IPS DF 6.9 (cell line): Measurements from ENCODE around the gene MEI1.

ENCODE experiments used
- DNase-seq: peaks from one replicate; pipeline ENCODE4 v3.0.0-alpha.2; 2013; ENCODE audit warnings: low read depth, low spot score
- H3K27ac ChIP-seq: one replicate; pipeline ENCODE4 v1.5.1; 2013; ENCODE audit warnings: low read length, control low read depth
- H3K27me3 ChIP-seq: 2 replicates; pipeline ENCODE4 v1.6.1; 2013; ENCODE audit warnings: mild to moderate bottlenecking, low read length; ENCODE audit not compliant: control insufficient read depth, insufficient read depth
- H3K36me3 ChIP-seq: 2 replicates; pipeline ENCODE4 v1.6.1; 2013; ENCODE audit warnings: low read length; ENCODE audit not compliant: control insufficient read depth, insufficient read depth
- H3K4me1 ChIP-seq: 2 replicates; pipeline ENCODE4 v1.6.1; 2013; ENCODE audit warnings: low read length; ENCODE audit not compliant: control insufficient read depth, insufficient read depth
- H3K4me3 ChIP-seq: 2 replicates; pipeline ENCODE4 v1.5.1; 2013; ENCODE audit warnings: mild to moderate bottlenecking, low read length
- H3K9me3 ChIP-seq: 2 replicates; pipeline ENCODE4 v1.6.1; 2013; ENCODE audit warnings: low read length, inconsistent platforms; ENCODE audit not compliant: control insufficient read depth, insufficient read depth
- WGBS: extraction: QIAGEN DNeasy Blood & Tissue Kit; methylation state at CpG from one replicate; pipeline ENCODE4 v1.1.7; 2013; ENCODE audit warnings: mixed read lengths, missing lambda C conversion rate; ENCODE audit not compliant: insufficient read length, insufficient coverage; 5-methylcytosine and 5-hydroxymethylcytosine counted together

MEI1 gene

DNA sequence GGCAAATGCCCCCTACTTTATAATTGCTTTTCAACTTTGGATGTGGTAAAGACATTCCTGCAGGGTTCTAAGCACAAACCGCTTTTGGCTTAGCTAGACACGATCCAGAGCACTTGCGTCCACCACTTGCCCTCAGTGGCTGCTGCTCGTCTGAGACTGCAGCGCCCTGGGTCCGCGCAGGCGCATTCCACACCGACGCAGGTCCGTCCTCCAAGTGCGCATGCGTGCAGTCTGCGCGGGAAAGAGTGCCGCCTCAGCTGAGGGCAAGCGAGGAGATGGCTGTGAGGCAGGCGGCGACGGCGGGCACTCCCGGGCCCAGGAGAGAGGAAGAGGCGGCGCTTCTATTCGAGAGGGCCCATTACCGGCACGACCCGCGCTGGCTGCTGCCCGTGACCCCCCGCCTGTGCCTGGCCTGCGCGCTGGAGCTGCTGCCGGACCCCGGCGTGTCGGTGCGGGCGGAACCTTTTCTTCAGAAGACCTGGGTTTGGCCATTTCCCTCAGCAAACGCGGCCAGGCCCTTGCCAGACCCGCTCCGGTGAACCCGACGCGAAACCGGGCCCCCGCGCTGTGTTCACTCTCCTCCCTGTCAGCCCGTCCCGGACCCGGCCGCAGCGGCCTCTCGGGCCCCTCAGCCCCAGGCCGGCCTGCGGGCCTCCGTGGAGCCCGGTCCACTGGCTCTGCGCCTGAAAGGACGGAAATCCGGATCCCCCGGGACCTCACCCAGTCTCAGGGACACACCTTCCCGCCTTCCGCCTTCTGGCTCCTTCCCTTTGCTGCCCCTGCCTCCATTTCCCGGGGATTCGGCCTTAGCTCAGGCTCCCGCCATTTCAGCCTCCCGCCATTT is at the start of gene MEI1:
Gene MEI1, plus strand, starts transcription at position 240 of the 844 bp plus-strand sequence. Its CDS starts 36 bp downstream, at position 276.
- H3K27ac ChIP-seq = no peak within 1 kb of the TSS
- H3K9me3 ChIP-seq = no peaks in the 10 kb centered on the region
- peaks cover 4% of the 10 kb centered on the region; the same call in 1 of the 2 replicates for H3K4me1 ChIP-seq
- H3K27me3 ChIP-seq = no peaks in the 10 kb centered on the region
- H3K36me3 ChIP-seq = no peaks in the 10 kb centered on the region; the same call in 1 of the 2 replicates
- H3K4me3 ChIP-seq = no peak within 1 kb of the TSS
- no peak for DNase-seq
- no CpG with 5 or more reads among the region's 69 CpGs for WGBS

DNA sequence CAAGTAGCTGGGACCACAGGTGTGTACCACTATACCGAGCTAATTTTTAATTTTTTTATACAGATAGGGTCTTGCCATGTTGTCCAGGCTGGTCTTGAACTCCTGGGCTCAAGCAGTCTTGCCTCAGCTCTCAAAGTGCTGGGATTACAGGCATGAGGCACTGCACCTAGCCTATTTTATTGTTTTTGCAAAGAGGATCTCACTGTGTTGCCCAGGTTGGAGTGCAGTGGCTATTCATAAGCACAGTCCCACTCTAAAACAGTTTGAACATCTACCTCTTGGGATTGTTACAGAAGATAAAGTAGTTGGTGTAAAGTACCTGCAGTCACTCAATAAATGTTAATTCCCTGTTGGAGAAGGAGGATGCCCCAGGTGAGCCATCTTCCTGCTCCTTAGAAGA is 49.1 kb upstream of the MEI1 start:
- peaks cover 52% of the 10 kb centered on the region for H3K36me3 ChIP-seq
- no peak for DNase-seq
- no CpG with 5 or more reads among the region's 1 CpG for WGBS

GRCh38 chr22:41650821-41651220 is 48.5 kb upstream of the MEI1 start:
- H3K9me3 ChIP-seq = no peaks in the 10 kb centered on the region
- H3K4me3 ChIP-seq = no peak overlapping the region
- H3K4me1 ChIP-seq = no peaks in the 10 kb centered on the region
- no peak overlapping the region for H3K27ac ChIP-seq
- no CpG with 5 or more reads among the region's 11 CpGs for WGBS
- H3K27me3 ChIP-seq = no peaks in the 10 kb centered on the region
- no peak for DNase-seq
- H3K36me3 ChIP-seq = peaks cover 52% of the 10 kb centered on the region

More for the DNA sequence above, 49.1 kb upstream of the MEI1 start:
- H3K27ac ChIP-seq = no peak overlapping the region
- H3K4me3 ChIP-seq = no peak overlapping the region
- H3K27me3 ChIP-seq = no peaks in the 10 kb centered on the region
- H3K9me3 ChIP-seq = no peaks in the 10 kb centered on the region
- no peaks in the 10 kb centered on the region for H3K4me1 ChIP-seq

GRCh38 chr22:41654322-41654721 is 45.0 kb upstream of the MEI1 start:
- Histone ChIP-seq H3K27ac (no peak overlapping the region), H3K36me3 (peaks cover 59% of the 10 kb centered on the region), H3K27me3 (no peaks in the 10 kb centered on the region), H3K4me1 (no peaks in the 10 kb centered on the region), H3K4me3 (no peak overlapping the region), H3K9me3 (no peaks in the 10 kb centered on the region)
- WGBS = no CpG with 5 or more reads among the region's 3 CpGs
- DNase-seq = no peak

GRCh38 chr22:41656556-41656955 is 42.7 kb upstream of the MEI1 start:
- WGBS = no CpG with 5 or more reads among the region's 5 CpGs
- H3K27ac ChIP-seq = no peak overlapping the region
- H3K36me3 ChIP-seq = peaks cover 56% of the 10 kb centered on the region
- no peaks in the 10 kb centered on the region for H3K4me1 ChIP-seq
- no peaks in the 10 kb centered on the region for H3K27me3 ChIP-seq
- DNase-seq = no peak
- H3K4me3 ChIP-seq = no peak overlapping the region
- no peaks in the 10 kb centered on the region for H3K9me3 ChIP-seq

DNA sequence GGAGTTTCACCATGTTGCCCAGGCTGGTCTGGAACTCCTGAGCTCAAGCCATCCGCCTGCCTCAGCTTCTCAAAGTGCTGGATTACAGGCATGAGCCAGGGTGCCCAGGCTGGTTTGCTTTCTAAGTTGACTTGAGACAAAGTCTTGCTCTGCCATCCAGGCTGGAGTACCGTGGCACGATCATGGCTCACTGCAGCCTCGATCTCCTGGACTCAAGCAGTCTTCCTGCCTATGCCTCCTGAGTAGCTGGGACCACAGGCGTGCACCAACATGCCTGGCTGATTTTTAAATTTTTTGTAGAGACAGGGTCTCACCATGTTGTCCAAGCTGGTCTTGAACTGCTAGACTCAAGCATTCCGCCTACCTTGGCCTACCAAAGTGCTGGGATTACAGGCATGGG is 41.6 kb upstream of the MEI1 start:
- no peaks in the 10 kb centered on the region for H3K9me3 ChIP-seq
- WGBS = no CpG with 5 or more reads among the region's 6 CpGs
- H3K27me3 ChIP-seq = no peaks in the 10 kb centered on the region
- DNase-seq = no peak
- H3K4me3 ChIP-seq = no peak overlapping the region
- H3K4me1 ChIP-seq = no peaks in the 10 kb centered on the region
- no peak overlapping the region for H3K27ac ChIP-seq
- peaks cover 49% of the 10 kb centered on the region for H3K36me3 ChIP-seq

DNA sequence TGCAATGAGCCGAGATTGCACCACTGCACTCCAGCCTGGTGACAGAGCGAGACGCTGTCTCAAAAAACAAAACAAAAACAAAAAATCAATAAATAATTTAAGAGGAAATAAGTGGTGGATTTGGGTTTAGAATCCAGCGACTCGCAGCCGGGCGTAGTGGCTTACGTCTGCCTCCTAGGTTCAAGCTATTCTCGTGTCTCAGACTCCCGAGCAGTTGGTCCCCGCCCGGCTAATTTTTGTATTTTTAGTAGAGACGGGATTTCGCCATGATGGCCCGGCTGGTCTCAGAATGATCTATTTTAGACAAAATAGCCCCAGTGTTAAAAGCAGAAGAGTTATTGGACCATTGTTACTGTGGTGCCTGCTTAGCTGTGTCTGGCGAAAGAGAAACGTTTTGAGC is 40.4 kb upstream of the MEI1 start:
- Histone ChIP-seq H3K27ac (no peak overlapping the region), H3K36me3 (peaks cover 50% of the 10 kb centered on the region), H3K9me3 (no peaks in the 10 kb centered on the region), H3K4me3 (no peak overlapping the region), H3K27me3 (no peaks in the 10 kb centered on the region), H3K4me1 (no peaks in the 10 kb centered on the region)
- DNase-seq = no peak
- no CpG with 5 or more reads among the region's 17 CpGs for WGBS

GRCh38 chr22:41659941-41660340 is 39.4 kb upstream of the MEI1 start:
- peaks cover 41% of the 10 kb centered on the region for H3K36me3 ChIP-seq
- DNase-seq = no peak
- no peak overlapping the region for H3K4me3 ChIP-seq
- no peaks in the 10 kb centered on the region for H3K27me3 ChIP-seq
- no peaks in the 10 kb centered on the region for H3K9me3 ChIP-seq
- H3K27ac ChIP-seq = no peak overlapping the region
- no peaks in the 10 kb centered on the region for H3K4me1 ChIP-seq
- WGBS = no CpG with 5 or more reads among the region's 1 CpG

- Histone ChIP-seq H3K4me3 (no peak overlapping the region), H3K9me3 (no peaks in the 10 kb centered on the region), H3K27ac (no peak overlapping the region), H3K36me3 (peaks cover 41% of the 10 kb centered on the region), H3K4me1 (no peaks in the 10 kb centered on the region), H3K27me3 (no peaks in the 10 kb centered on the region)
- DNase-seq = no peak
- no CpG with 5 or more reads among the region's 3 CpGs for WGBS
Observed at GRCh38 chr22:41660416-41660815, 38.9 kb upstream of the MEI1 start.

GRCh38 chr22:41661088-41661487 is 38.2 kb upstream of the MEI1 start:
- Histone ChIP-seq H3K9me3 (no peaks in the 10 kb centered on the region), H3K36me3 (peaks cover 38% of the 10 kb centered on the region), H3K4me1 (no peaks in the 10 kb centered on the region), H3K4me3 (no peak overlapping the region), H3K27ac (no peak overlapping the region), H3K27me3 (no peaks in the 10 kb centered on the region)
- DNase-seq = no peak
- WGBS = no CpG with 5 or more reads among the region's 3 CpGs

DNA sequence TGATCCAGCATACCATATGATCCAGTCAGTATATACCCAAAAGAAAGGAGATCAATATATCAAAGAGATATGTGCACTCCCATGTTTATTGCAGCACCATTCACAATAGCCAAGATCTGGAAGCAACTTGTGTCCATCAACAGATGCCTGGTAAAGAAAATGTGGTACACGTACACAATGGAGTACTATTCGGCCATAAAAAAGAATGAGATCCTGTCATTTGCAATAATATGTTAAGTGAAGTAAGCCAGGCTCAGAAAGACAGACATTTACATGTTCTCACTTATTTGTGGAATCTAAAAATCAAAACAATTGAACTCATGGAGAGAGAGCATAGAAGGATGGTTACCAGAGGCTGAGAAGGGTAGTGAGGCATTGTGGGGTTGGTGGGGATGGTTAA is 37.6 kb upstream of the MEI1 start:
- Histone ChIP-seq H3K27ac (no peak overlapping the region), H3K9me3 (no peaks in the 10 kb centered on the region), H3K27me3 (no peaks in the 10 kb centered on the region), H3K4me1 (no peaks in the 10 kb centered on the region), H3K36me3 (peaks cover 35% of the 10 kb centered on the region), H3K4me3 (no peak overlapping the region)
- no peak for DNase-seq
- WGBS = no CpG with 5 or more reads among the region's 2 CpGs
